ENCODE measurements around the gene TAB2. TPM values are rescaled to one million over a fixed set of nuclear protein-coding genes. Genes with fewer than 3 reads are reported as not detected.
"Not testable (repeated sequence)": the region's sequence is repeated elsewhere in the genome, so short reads cannot be mapped to it uniquely, and the experiment has no call there.

The TAB2 gene
- total RNA-seq, 1 donor from 2014 or later: 12.9 TPM

- DNase-seq (ENCODE audit: low read depth in 2 of 2): no peak
Observed at GRCh38 chr6:149440735-149441671, 123.5 kb downstream of the TAB2 start.

- DNase-seq (ENCODE audit: low read depth in 2 of 2): no peak
Observed at GRCh38 chr6:149441740-149442139, 124.2 kb downstream of the TAB2 start.

GRCh38 chr6:149443411-149444181 lies 126.1 kb downstream of the TAB2 start:
- DNase-seq (ENCODE audit: low read depth in 2 of 2): peak in 1 of 2 donors; percentile 57

- not testable (repeated sequence) for DNase-seq (ENCODE audit: low read depth in 2 of 2)
Observed at GRCh38 chr6:149444360-149445094, 127.0 kb downstream of the TAB2 start.

- no peak for DNase-seq (ENCODE audit: low read depth in 2 of 2)
Observed at GRCh38 chr6:149445095-149445466, 127.6 kb downstream of the TAB2 start.

- peak in 1 of 2 donors; percentile 43 for DNase-seq (ENCODE audit: low read depth in 2 of 2)
Observed at GRCh38 chr6:149445573-149445972, 128.1 kb downstream of the TAB2 start.

GRCh38 chr6:149446791-149447376 lies 129.4 kb downstream of the TAB2 start:
- DNase-seq (ENCODE audit: low read depth in 2 of 2): no peak

GRCh38 chr6:149448821-149449453 lies 131.4 kb downstream of the TAB2 start:
- no peak for DNase-seq (ENCODE audit: low read depth in 2 of 2)

- no peak for DNase-seq (ENCODE audit: low read depth in 2 of 2)
Observed at GRCh38 chr6:149449831-149450678, 132.5 kb downstream of the TAB2 start.

- no peak for DNase-seq (ENCODE audit: low read depth in 2 of 2)
Observed at GRCh38 chr6:149450679-149451375, 133.3 kb downstream of the TAB2 start.

GRCh38 chr6:149451376-149452036 lies 134.0 kb downstream of the TAB2 start:
- DNase-seq (ENCODE audit: low read depth in 2 of 2): no peak

GRCh38 chr6:149452037-149452939 lies 134.8 kb downstream of the TAB2 start:
- DNase-seq (ENCODE audit: low read depth in 2 of 2): no peak

GRCh38 chr6:149453597-149454345 lies 136.3 kb downstream of the TAB2 start:
- no peak for DNase-seq (ENCODE audit: low read depth in 2 of 2)

- peak; percentile 33 to 63 for DNase-seq (ENCODE audit: low read depth in 2 of 2)
Observed at GRCh38 chr6:149454346-149454848, 136.9 kb downstream of the TAB2 start.

- DNase-seq (ENCODE audit: low read depth in 2 of 2): no peak
Observed at GRCh38 chr6:149455031-149455732, 137.7 kb downstream of the TAB2 start.
